K562 (cell line): ENCODE results near the gene SOCS6. TPM values are rescaled to one million over a fixed set of nuclear protein-coding genes. Genes with fewer than 3 reads are reported as not detected.
A peak's percentile ranks its signal among the peaks of the same experiment; 100 is the strongest.

Experiments used
- ATAC-seq: fragments of 200-7000 bp; cut with Tn5 transposase; 3 replicates; pipeline ENCODE4 v1.9.1; 2020; ENCODE audit warnings: moderate library complexity
- BruUV-seq: library from RNA; stranded (reverse); fragments of 400-500 nt; replicated peaks from 2 replicates; lab custom pipeline; 2021; lab: Mats Ljungman, UMichigan
- CTCF ChIA-PET: fragments of 300-600 bp; formaldehyde crosslinking; extraction: SDS; loops from one replicate; lab custom pipeline; 2021; ENCODE audit warnings: low intra/inter-chr PET ratio; lab: Yijun Ruan, JAX
- POLR2A ChIA-PET: fragments of 300-600, 350-650 bp; sonication (Branson Sonifier 250); formaldehyde crosslinking; extraction: SDS; loops from one replicate; lab custom pipeline; 2021; ENCODE audit warnings: antibody characterized with exemption, inconsistent platforms; lab: Yijun Ruan, JAX
- DNase-seq, 4 experiments: peaks; one replicate each; pipeline versions ENCODE4 v3.0.0 to v3.0.0-alpha.2; 2011 to 2018; ENCODE audit warnings: low spot score in 3 of 4, mixed read lengths in 3 of 4; ENCODE audit errors: extremely low read depth in 1 of 4
- FAIRE-seq: peaks from 2 replicates; lab custom pipeline; 2011; peaks lifted over from hg19 to GRCh38; lab: Jason Lieb, UNC
- H2AFZ ChIP-seq: 2 replicates; pipeline ENCODE4 v1.6.0; 2011; ENCODE audit warnings: low read depth, low read length, control low read depth, inconsistent platforms
- H3K27ac ChIP-seq: fragments of 200-600 bp; 3 replicates; pipeline ENCODE4 v1.8.0; 2011; ENCODE audit warnings: low read depth, mild to moderate bottlenecking, control low read depth, inconsistent platforms, low read length, moderate library complexity, mixed read lengths; ENCODE audit errors: extremely low read depth
- H3K27me3 ChIP-seq, 2 experiments: fragments of 300-600 bp in 1 of 2; 2 replicates in 1 of 2; 3 replicates in 1 of 2; pipeline versions ENCODE4 v1.6.0 to v1.8.0; 2011; ENCODE audit warnings: inconsistent platforms in 2 of 2, low read length in 2 of 2, mild to moderate bottlenecking in 1 of 2, mixed read lengths in 1 of 2, moderate library complexity in 1 of 2; ENCODE audit not compliant: control insufficient read depth in 2 of 2, insufficient read depth in 2 of 2
- H3K36me3 ChIP-seq: fragments of 300-600 bp; 3 replicates; pipeline ENCODE4 v1.8.0; 2011; ENCODE audit warnings: mild to moderate bottlenecking, low read length, inconsistent platforms; ENCODE audit not compliant: control insufficient read depth, insufficient read depth
- H3K4me1 ChIP-seq, 2 experiments: fragments of 200-600 bp in 1 of 2; replicated peaks in 1 of 2; 2 replicates in 1 of 2; 3 replicates in 1 of 2; pipeline versions ENCODE4 v1.5.1 to v1.8.0; 2011; ENCODE audit warnings: inconsistent platforms in 2 of 2, low read length in 2 of 2, mild to moderate bottlenecking in 1 of 2, mixed read lengths in 1 of 2, moderate library complexity in 1 of 2; ENCODE audit not compliant: control insufficient read depth in 2 of 2, insufficient read depth in 2 of 2
- H3K4me2 ChIP-seq: 2 replicates; pipeline ENCODE4 v1.6.1; 2011; ENCODE audit warnings: low read length, control low read depth, inconsistent platforms, mixed read lengths; ENCODE audit not compliant: insufficient read depth
- H3K4me3 ChIP-seq: fragments of 200-600 bp; sonication (generic), shearing (Covaris generic); 2 replicates; pipeline ENCODE4 v1.5.1; 2016; ENCODE audit warnings: control low read depth, inconsistent platforms
- H3K79me2 ChIP-seq: fragments of 200-600 bp; 3 replicates; pipeline ENCODE4 v1.8.0; 2011; ENCODE audit warnings: low read length, inconsistent platforms; ENCODE audit not compliant: control insufficient read depth, insufficient read depth
- H3K9ac ChIP-seq, 2 experiments: 2 replicates each; pipeline versions ENCODE4 v1.6.0 to v1.6.1; 2011; ENCODE audit warnings: low read depth in 2 of 2, low read length in 2 of 2, control low read depth in 1 of 2, inconsistent platforms in 1 of 2, mild to moderate bottlenecking in 1 of 2, mixed read lengths in 1 of 2; ENCODE audit not compliant: insufficient read depth in 1 of 2
- H3K9me1 ChIP-seq: one replicate; pipeline ENCODE4 v1.6.0; 2011; ENCODE audit warnings: inconsistent platforms, mild to moderate bottlenecking, low read length, moderate library complexity; ENCODE audit not compliant: control insufficient read depth, insufficient read depth
- H3K9me3 ChIP-seq: replicated peaks from 2 replicates; pipeline ENCODE4 v1.5.1; 2011; ENCODE audit warnings: low read depth, low read length, inconsistent platforms; ENCODE audit not compliant: control insufficient read depth, insufficient read depth
- H4K20me1 ChIP-seq: replicated peaks from 2 replicates; pipeline ENCODE4 v1.6.1; 2011; ENCODE audit warnings: low read length, inconsistent platforms, mixed read lengths; ENCODE audit not compliant: control insufficient read depth, insufficient read depth
- CTBP1 ChIP-seq: fragments of 450-650 bp; IDR thresholded peaks from 2 replicates; pipeline ENCODE4 v1.6.1; 2016; ENCODE audit warnings: borderline replicate concordance
- RBBP5 ChIP-seq: fragments of 200-600 bp; sonication (generic); IDR thresholded peaks from 2 replicates; pipeline ENCODE4 v1.6.1; 2012; ENCODE audit warnings: borderline replicate concordance, mild to moderate bottlenecking, low read length, control low read depth, inconsistent platforms; ENCODE audit not compliant: insufficient read depth, poor library complexity, severe bottlenecking
- RBM25 ChIP-seq: fragments of 200-400 bp; formaldehyde crosslinking; IDR thresholded peaks from 2 replicates; pipeline ENCODE4 v1.6.1; 2018; ENCODE audit warnings: low read length, low read depth, moderate library complexity; ENCODE audit not compliant: severe bottlenecking
- TCF3 ChIP-seq: sonication (generic); formaldehyde crosslinking; IDR thresholded peaks from 2 replicates; pipeline ENCODE4 v1.4.0; 2020; ENCODE audit warnings: mild to moderate bottlenecking, missing genetic modification reagents
- ZNF311 ChIP-seq: fragments of 250-450 bp; sonication (Bioruptor Pico); IDR thresholded peaks from 2 replicates; pipeline ENCODE4 v1.4.0; 2020; ENCODE audit warnings: mild to moderate bottlenecking, moderate library complexity
- WGBS: fragments of 100-300 bp; shearing (Covaris generic); methylation state at CpG from one replicate; pipeline ENCODE4 v1.1.6; 2016; ENCODE audit warnings: low coverage, mixed read lengths; ENCODE audit not compliant: insufficient coverage; ENCODE audit errors: missing lambda C conversion rate; 5-methylcytosine and 5-hydroxymethylcytosine counted together
- in situ Hi-C: fragments of 300-500 bp; cut with MboI; formaldehyde crosslinking; loops from 4 replicates; pipeline ENCODE4 v1.15.0; 2018; ENCODE audit warnings: inconsistent platforms, mixed read lengths
- intact Hi-C: fragments of 100-400 bp; cut with micrococcal nuclease; formaldehyde crosslinking; loops from 2 replicates; pipeline ENCODE4 v1.14.2; 2022
- polyA plus RNA-seq, 8 experiments: library from polyadenylated mRNA; depleted of rRNA in 4 of 8; stranded (reverse) in 5 of 8; unstranded in 3 of 8; fragments of >200 nt; fragmentation: Nextera tagmentation in 2 of 8; fragmentation: Illumina TruSeq in 1 of 8; extraction: Ambion mirVana in 2 of 8; extraction: Trizol in 1 of 8; gene quantifications; 2 replicates each; pipeline versions ENCODE4 v1.2.1 to v1.2.3, GENCODE V29; 2011 to 2014; ENCODE audit warnings: inconsistent platforms in 1 of 8, missing spikeins in 1 of 8
- total RNA-seq, 7 experiments: library from RNA; depleted of rRNA in 6 of 7; stranded (reverse); fragments of >200 nt in 6 of 7; fragmentation: Illumina TruSeq in 2 of 7; extraction: Trizol in 2 of 7; gene quantifications; 2 replicates each; pipeline versions ENCODE4 v1.2.1 to v1.2.3, GENCODE V29; 2011 to 2021; ENCODE audit warnings: low replicate concordance in 1 of 7

Gene SOCS6
- total and polyA plus RNA-seq, 9 of the 15 experiments (the other 6 are each of a cell fraction or from before 2014, with no cell fraction given), result 2.5 to 7.1 (median 5.6) TPM

DNA sequence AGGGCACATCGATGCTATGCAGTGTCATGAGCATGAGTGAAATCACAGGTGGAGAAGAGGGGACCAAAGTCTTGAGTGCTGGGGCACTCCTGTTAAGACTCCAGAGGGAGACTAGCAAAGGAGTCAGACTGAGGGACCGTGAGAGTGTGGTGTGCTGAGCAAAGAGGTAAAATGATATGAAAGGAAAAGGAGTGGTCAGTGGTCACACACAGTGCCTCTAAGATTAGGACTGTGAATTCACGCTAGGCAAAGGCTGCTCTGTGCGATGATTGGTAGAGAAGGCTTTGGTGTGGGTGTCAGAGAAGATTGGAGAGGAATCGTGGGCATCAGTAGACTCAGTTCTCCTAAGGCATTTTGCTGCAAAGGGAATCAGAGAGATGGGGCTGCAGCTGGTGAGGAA, 12.8 kb downstream of the SOCS6 start:
- Histone ChIP-seq H3K27ac (no peak overlapping the region), H3K4me3 (no peak overlapping the region)
- TF ChIP-seq TCF3 (0 out of 2 replicates have a peak, but pooled peaks have one; percentile 23), CTBP1 (no peak)
- TF ChIP-seq, all 486 proteins: peak for 1
- Histone ChIP-seq H4K20me1 (no peaks in the 10 kb centered on the region), H3K27me3 (no peaks in the 10 kb centered on the region), H3K4me2 (no peak overlapping the region), H3K9ac (no peak overlapping the region), H3K9me3 (no peaks in the 10 kb centered on the region), H3K79me2 (peaks cover 78% of the 10 kb centered on the region), H2AFZ (no peak overlapping the region), H3K9me1 (no peaks in the 10 kb centered on the region), H3K4me1 (no peaks in the 10 kb centered on the region; a peak in 1 of 5 replicates), H3K36me3 (no peaks in the 10 kb centered on the region)
- 48% methylated on average over 5 of the region's 5 CpGs for WGBS
- intact Hi-C loops, result no loop called here
- no peak for FAIRE-seq
- ATAC-seq, result peak; percentile 70
- in situ Hi-C loops, result no loop called here
- ChIA-PET CTCF (no interaction called here), POLR2A (interaction anchor here (0.9 to 1.1 kb wide), 2 partner anchors 13 to 60 kb away, joined by 3 read pairs; no protein-coding TSS in a partner anchor)
- DNase-seq, result no peak
- BruUV-seq, result no TSS peak

DNA sequence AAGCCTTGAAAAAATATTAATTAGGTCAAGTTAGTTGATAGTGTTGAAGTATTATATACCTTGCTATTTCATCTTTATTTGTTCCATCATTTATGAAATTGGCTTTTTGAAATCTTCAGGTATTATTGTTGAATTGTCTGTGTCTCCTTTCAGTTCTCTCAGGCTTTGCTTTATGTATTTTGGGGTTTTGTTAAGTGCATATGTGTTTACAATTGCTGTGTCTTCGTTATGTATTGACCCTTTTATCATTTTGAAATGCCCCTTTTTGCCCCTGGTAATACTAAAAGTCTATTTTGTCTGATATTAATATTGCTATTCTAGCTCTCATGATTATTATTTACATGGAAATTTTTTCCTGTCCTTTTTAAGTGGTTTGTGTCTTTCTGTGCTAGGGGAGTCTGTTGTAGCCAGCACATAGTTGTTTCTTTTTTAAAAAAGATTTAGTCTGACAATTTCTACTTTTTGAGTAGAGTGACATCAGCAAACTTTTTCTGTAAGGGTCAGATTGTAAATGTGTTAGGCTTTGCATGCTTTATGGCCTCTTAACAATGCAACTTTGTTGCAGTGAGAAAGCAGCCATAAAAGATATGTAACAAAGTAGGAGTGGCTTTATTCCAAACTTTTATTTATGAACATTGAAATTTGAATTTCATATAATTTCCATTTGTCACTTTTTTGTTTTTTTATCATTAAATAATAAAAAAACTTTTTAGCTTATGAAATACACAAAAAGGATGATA, 19.9 kb downstream of the SOCS6 start:
- no peak overlapping the region for H3K4me3 ChIP-seq
- intact Hi-C loops (no loop called here), in situ Hi-C loops (no loop called here)
- DNase-seq (no peak), FAIRE-seq (no peak), ATAC-seq (no peak)
- H3K4me1 ChIP-seq, result no peaks in the 10 kb centered on the region
- no peaks in the 10 kb centered on the region for H3K27me3 ChIP-seq
- BruUV-seq, result no TSS peak
- H3K27ac ChIP-seq, result no peak overlapping the region
- H2AFZ ChIP-seq, result no peak overlapping the region
- no peak overlapping the region for H3K9ac ChIP-seq
- H3K79me2 ChIP-seq, result peaks cover 65% of the 10 kb centered on the region
- CTCF ChIA-PET, result no interaction called here
- H3K36me3 ChIP-seq, result no peaks in the 10 kb centered on the region
- 0 out of 2 replicates have a peak, but pooled peaks cover 2% of the 10 kb centered on the region for H3K9me3 ChIP-seq
- H4K20me1 ChIP-seq, result no peaks in the 10 kb centered on the region
- POLR2A ChIA-PET, result no interaction called here
- no peaks in the 10 kb centered on the region for H3K9me1 ChIP-seq
- WGBS, result 38% methylated on average over 1 of the region's 1 CpG
- TF ChIP-seq RBBP5 (no peak), RBM25 (peak; percentile 56), ZNF311 (CRISPR knock-in tag) (no peak)
- no peak overlapping the region for H3K4me2 ChIP-seq
